Measurements from ENCODE around the gene TTC31. TPM values are rescaled to one million over a fixed set of nuclear protein-coding genes. Genes with fewer than 3 reads are reported as not detected.

The TTC31 gene
- total and polyA plus RNA-seq, 9 donors = 12.2 to 25.7 (median 19.8) TPM

DNA sequence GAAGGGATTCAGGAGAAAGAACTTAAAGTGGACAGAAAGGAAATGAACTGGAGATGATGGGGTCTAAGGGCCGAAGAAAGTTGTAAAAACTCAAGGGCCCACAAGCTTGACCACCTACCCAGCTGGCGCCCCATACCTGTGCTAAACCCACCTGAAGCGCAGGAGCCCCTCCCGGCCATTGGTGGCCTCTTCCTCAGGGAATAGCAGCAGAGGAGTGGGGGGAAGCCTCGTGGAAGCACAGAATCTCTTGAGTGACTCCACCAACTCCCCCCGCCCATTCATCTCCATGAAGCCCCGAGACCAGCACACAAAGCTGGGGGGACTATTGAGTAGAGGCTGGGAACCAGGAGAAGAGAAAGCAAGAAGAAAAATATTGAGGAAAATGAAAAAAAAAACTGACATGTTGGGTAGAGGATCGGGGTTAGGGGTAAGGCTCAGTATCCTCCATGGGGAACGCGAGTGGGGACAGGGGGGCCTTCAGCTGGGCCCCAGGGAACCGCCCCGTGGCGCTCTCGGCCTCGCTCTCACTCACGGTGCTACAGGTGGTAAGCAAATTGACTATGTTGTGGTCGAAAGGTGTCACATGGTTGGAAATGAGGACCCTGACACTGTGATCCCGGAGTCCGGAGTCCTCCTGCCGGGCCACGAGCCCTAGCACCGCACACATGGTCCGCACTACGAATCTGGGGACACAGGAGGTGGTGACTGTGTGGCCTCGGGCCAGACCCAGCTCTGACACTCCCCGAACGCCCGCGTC, 45.9 kb downstream of the TTC31 start:
- H3K4me3 ChIP-seq (ENCODE audit: low read length) = peak overlapping the region; percentile 99

DNA sequence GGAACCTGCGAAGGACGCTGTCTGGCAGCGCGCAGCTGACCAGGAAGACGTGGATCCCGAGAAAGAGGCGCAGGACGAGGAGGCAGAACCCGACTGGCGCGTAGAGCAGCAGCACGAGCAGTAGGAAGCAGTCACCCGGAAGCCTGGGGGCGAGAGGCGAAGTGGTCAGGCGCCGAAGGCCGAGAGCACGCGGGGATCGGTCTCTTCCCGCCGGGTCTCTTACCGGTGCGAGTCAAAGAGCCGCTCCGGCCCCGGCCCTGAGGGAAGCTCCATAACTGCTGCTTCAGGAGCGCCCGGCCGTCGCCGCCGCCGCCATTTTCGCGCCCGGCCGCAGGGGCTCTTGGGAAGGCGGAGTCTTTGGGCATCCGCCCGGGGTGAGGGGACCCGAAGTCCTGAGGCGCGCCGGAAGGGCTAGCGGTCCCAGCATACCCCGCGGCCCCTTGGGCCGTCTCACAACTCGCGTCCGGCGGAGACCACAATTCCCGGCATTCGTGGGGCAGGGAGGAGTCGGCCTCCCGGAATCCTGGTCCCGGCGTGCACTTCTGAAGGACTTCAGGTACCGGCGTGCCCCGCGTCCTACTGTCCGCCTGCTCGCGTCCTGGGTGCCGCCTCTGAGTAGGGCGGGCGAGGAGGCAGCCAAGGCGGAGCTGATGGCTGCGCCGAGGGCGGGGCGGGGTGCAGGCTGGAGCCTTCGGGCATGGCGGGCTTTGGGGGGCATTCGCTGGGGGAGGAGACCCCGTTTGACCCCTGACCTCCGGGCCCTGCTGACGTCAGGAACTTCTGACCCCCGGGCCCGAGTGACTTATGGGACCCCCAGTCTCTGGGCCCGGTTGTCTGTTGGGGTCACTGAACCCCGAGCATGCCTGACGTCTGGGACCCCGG, 46.7 kb downstream of the TTC31 start, which contains the start of the genes AUP1 and HTRA2:
AUP1 (minus strand) TSS at position 350 of the 882 bp plus-strand sequence; CDS start at position 273, 77 bp downstream.
HTRA2 (plus strand) TSS at position 577 of the 882 bp plus-strand sequence; CDS start at position 651, 74 bp downstream.
- Histone ChIP-seq H3K36me3 (ENCODE audit: control insufficient read depth, insufficient read depth, low read length) (peaks cover 56% of the 10 kb centered on the region), H3K27ac (ENCODE audit: low read length) (peak within 1 kb of the TSS; percentile 96), H3K9me3 (replicated peaks; ENCODE audit: control insufficient read depth, low read depth, low read length) (no peaks in the 10 kb centered on the region), H3K4me3 (ENCODE audit: low read length) (peak within 1 kb of the TSS; percentile 99), H3K4me1 (ENCODE audit: control insufficient read depth, insufficient read depth, low read length) (peaks cover 25% of the 10 kb centered on the region), H3K27me3 (ENCODE audit: control insufficient read depth, insufficient read depth, low read length) (no peaks in the 10 kb centered on the region)
- peak; percentile 100 for DNase-seq
- under 1% methylated on average over 86 of the region's 87 CpGs for WGBS (ENCODE audit: insufficient coverage)

More for the DNA sequence above, 45.9 kb downstream of the TTC31 start:
- peak; percentile 16 for DNase-seq
- H3K27ac ChIP-seq (ENCODE audit: low read length) = peak overlapping the region; percentile 96
- no peaks in the 10 kb centered on the region for H3K9me3 ChIP-seq (replicated peaks; ENCODE audit: control insufficient read depth, low read depth, low read length)
- no peaks in the 10 kb centered on the region for H3K27me3 ChIP-seq (ENCODE audit: control insufficient read depth, insufficient read depth, low read length)
- 8% methylated on average over 24 of the region's 29 CpGs for WGBS (ENCODE audit: insufficient coverage)
- peaks cover 25% of the 10 kb centered on the region for H3K4me1 ChIP-seq (ENCODE audit: control insufficient read depth, insufficient read depth, low read length)
- H3K36me3 ChIP-seq (ENCODE audit: control insufficient read depth, insufficient read depth, low read length) = peaks cover 56% of the 10 kb centered on the region

DNA sequence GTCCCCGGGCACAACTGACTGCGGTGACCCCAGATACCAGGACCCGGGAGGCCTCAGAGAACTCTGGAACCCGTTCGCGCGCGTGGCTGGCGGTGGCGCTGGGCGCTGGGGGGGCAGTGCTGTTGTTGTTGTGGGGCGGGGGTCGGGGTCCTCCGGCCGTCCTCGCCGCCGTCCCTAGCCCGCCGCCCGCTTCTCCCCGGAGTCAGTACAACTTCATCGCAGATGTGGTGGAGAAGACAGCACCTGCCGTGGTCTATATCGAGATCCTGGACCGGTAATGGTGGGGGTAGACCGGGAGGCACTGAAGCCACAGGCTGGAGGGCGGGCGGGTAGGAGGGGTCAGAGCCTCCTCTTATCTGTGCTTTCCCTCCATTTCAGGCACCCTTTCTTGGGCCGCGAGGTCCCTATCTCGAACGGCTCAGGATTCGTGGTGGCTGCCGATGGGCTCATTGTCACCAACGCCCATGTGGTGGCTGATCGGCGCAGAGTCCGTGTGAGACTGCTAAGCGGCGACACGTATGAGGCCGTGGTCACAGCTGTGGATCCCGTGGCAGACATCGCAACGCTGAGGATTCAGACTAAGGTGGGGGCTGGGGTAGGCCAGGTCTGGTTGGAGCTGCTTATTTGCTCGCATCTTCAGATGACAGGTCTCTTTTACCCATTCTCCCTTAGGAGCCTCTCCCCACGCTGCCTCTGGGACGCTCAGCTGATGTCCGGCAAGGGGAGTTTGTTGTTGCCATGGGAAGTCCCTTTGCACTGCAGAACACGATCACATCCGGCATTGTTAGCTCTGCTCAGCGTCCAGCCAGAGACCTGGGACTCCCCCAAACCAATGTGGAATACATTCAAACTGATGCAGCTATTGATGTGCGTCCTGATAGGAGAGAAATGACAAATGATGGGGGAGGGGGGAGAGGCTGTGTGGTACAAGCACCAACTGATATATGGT, 47.6 kb downstream of the TTC31 start:
- no peaks in the 10 kb centered on the region for H3K27me3 ChIP-seq (ENCODE audit: control insufficient read depth, insufficient read depth, low read length)
- H3K9me3 ChIP-seq (replicated peaks; ENCODE audit: control insufficient read depth, low read depth, low read length) = no peaks in the 10 kb centered on the region
- DNase-seq = peak; percentile 62
- peak overlapping the region; percentile 99 for H3K4me3 ChIP-seq (ENCODE audit: low read length)
- WGBS (ENCODE audit: insufficient coverage) = under 1% methylated on average over 23 of the region's 54 CpGs
- H3K27ac ChIP-seq (ENCODE audit: low read length) = peak overlapping the region; percentile 96
- H3K36me3 ChIP-seq (ENCODE audit: control insufficient read depth, insufficient read depth, low read length) = peaks cover 53% of the 10 kb centered on the region
- peaks cover 25% of the 10 kb centered on the region for H3K4me1 ChIP-seq (ENCODE audit: control insufficient read depth, insufficient read depth, low read length)

DNA sequence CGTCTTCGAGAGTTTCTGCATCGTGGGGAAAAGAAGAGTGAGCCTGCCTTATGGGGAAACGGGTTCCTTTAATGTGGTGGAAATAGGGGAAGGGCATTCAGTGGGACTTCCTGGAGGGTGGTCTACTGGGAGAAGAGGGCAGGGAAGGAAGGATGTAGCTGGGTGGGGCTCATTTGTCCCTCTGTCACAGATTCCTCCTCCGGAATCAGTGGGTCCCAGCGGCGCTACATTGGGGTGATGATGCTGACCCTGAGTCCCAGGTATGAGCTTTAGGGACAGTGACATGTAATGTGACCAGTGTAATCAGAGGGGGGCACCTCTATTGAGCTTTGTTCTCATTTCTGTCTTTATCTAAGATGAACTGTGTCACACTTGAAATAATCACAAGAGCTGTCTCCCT, 48.8 kb downstream of the TTC31 start:
- H3K36me3 ChIP-seq (ENCODE audit: control insufficient read depth, insufficient read depth, low read length) = peaks cover 41% of the 10 kb centered on the region
- 86% methylated on average over 7 of the region's 7 CpGs for WGBS (ENCODE audit: insufficient coverage)
- H3K27me3 ChIP-seq (ENCODE audit: control insufficient read depth, insufficient read depth, low read length) = no peaks in the 10 kb centered on the region
- no peak overlapping the region for H3K4me3 ChIP-seq (ENCODE audit: low read length)
- no peaks in the 10 kb centered on the region for H3K9me3 ChIP-seq (replicated peaks; ENCODE audit: control insufficient read depth, low read depth, low read length)
- H3K27ac ChIP-seq (ENCODE audit: low read length) = no peak overlapping the region
- DNase-seq = peak; percentile 7
- peaks cover 25% of the 10 kb centered on the region for H3K4me1 ChIP-seq (ENCODE audit: control insufficient read depth, insufficient read depth, low read length)

DNA sequence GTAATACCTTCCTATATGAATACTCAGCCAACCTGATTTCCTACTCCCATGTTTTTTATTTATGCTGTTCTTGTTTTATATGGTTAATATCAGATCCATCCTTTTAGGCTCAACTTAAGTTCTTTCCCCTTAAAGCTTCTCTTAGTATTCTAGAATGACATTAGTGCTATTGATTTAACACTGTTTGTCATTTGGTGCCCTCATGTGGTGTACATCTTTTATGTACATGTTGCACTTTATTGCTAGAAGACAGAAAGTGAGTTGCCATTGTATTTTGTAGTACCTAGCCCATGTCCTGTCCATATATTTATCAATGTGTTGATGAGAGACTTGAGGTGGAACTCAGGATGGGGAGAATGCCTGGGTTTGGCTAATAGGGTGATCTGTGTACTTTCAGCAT, 49.3 kb downstream of the TTC31 start:
- peak; percentile 65 for DNase-seq
- no peaks in the 10 kb centered on the region for H3K27me3 ChIP-seq (ENCODE audit: control insufficient read depth, insufficient read depth, low read length)
- H3K27ac ChIP-seq (ENCODE audit: low read length) = no peak overlapping the region
- H3K4me1 ChIP-seq (ENCODE audit: control insufficient read depth, insufficient read depth, low read length) = peaks cover 25% of the 10 kb centered on the region
- H3K4me3 ChIP-seq (ENCODE audit: low read length) = no peak overlapping the region
- H3K36me3 ChIP-seq (ENCODE audit: control insufficient read depth, insufficient read depth, low read length) = peaks cover 36% of the 10 kb centered on the region
- no peaks in the 10 kb centered on the region for H3K9me3 ChIP-seq (replicated peaks; ENCODE audit: control insufficient read depth, low read depth, low read length)

DNA sequence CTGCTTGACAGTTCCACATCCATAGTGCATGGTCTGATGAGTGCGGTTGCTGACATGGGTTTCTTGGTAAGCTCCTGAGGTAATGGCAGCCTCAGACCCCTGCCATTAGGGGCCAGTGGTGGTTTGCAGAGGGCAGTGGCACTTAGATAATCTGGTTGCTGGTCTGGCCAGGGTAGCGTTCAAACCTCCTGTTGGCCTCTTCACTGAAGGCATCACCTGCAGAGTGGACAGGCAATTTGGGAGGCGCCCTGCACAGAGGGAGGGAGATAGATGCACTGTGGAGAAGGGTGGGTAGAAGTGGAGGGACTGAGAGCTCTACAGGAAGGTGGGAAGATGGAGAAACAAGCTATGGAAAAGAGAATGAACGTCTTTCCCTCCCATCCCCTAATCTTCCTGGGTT, 50.6 kb downstream of the TTC31 start:
- Histone ChIP-seq H3K27me3 (ENCODE audit: control insufficient read depth, insufficient read depth, low read length) (no peaks in the 10 kb centered on the region), H3K4me3 (ENCODE audit: low read length) (no peak overlapping the region), H3K36me3 (ENCODE audit: control insufficient read depth, insufficient read depth, low read length) (peaks cover 23% of the 10 kb centered on the region), H3K9me3 (replicated peaks; ENCODE audit: control insufficient read depth, low read depth, low read length) (no peaks in the 10 kb centered on the region), H3K27ac (ENCODE audit: low read length) (no peak overlapping the region), H3K4me1 (ENCODE audit: control insufficient read depth, insufficient read depth, low read length) (peaks cover 20% of the 10 kb centered on the region)
- DNase-seq = no peak
- 94% methylated on average over 2 of the region's 4 CpGs for WGBS (ENCODE audit: insufficient coverage)

DNA sequence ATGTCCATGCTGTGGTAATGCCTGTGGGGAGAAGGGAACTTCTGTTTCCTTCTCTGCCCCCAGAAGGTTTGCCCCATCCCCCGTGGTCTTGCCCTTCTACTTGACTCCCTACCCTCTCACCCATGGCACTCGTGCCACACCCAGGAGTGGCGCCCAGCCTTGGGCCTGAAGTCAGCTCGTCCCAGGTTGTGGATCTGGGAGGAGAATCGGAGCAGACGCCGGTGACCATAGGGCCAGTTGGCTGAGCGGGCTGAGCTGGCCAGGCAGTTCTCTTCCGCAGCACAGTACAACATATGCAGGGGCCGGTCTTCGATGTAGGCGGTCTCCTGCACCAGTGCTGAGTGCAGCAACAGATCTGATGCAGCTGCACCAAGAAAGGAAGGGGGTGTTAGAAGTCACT, 51.5 kb downstream of the TTC31 start:
- Histone ChIP-seq H3K27ac (ENCODE audit: low read length) (no peak overlapping the region), H3K4me3 (ENCODE audit: low read length) (no peak overlapping the region), H3K36me3 (ENCODE audit: control insufficient read depth, insufficient read depth, low read length) (peaks cover 22% of the 10 kb centered on the region), H3K27me3 (ENCODE audit: control insufficient read depth, insufficient read depth, low read length) (no peaks in the 10 kb centered on the region), H3K9me3 (replicated peaks; ENCODE audit: control insufficient read depth, low read depth, low read length) (no peaks in the 10 kb centered on the region), H3K4me1 (ENCODE audit: control insufficient read depth, insufficient read depth, low read length) (peaks cover 13% of the 10 kb centered on the region)
- DNase-seq = peak; percentile 7
- 84% methylated on average over 9 of the region's 12 CpGs for WGBS (ENCODE audit: insufficient coverage)

DNA sequence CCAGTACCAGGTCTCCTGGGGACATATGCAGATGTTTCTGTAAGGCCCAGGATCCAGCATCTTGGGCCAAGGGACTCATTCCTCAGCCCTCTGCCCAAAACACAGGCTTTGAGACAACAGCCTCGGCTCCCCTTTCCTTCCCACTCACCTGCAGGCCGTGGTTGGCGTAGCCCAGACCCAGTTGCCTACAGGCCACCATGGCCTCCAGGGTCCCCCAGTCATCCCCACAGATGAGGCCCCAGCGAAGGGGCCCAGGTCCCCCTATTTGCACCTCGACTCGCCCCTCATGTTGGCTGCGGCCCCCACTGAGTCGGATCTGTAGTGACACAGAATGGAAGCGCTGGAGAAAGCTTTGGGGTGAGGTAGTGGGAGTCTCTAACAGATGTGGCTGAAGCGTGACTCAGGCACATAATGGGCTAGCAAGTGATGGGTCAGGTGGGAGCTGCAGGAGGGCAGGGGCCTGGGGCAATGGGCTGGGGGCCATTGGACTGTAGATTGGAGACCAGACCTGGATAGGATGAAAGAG, 52.6 kb downstream of the TTC31 start:
- peaks cover 22% of the 10 kb centered on the region for H3K36me3 ChIP-seq (ENCODE audit: control insufficient read depth, insufficient read depth, low read length)
- no peaks in the 10 kb centered on the region for H3K27me3 ChIP-seq (ENCODE audit: control insufficient read depth, insufficient read depth, low read length)
- DNase-seq = no peak
- H3K27ac ChIP-seq (ENCODE audit: low read length) = no peak overlapping the region
- 93% methylated on average over 10 of the region's 10 CpGs for WGBS (ENCODE audit: insufficient coverage)
- H3K4me1 ChIP-seq (ENCODE audit: control insufficient read depth, insufficient read depth, low read length) = peaks cover 13% of the 10 kb centered on the region
- H3K4me3 ChIP-seq (ENCODE audit: low read length) = no peak overlapping the region
- H3K9me3 ChIP-seq (replicated peaks; ENCODE audit: control insufficient read depth, low read depth, low read length) = no peaks in the 10 kb centered on the region

DNA sequence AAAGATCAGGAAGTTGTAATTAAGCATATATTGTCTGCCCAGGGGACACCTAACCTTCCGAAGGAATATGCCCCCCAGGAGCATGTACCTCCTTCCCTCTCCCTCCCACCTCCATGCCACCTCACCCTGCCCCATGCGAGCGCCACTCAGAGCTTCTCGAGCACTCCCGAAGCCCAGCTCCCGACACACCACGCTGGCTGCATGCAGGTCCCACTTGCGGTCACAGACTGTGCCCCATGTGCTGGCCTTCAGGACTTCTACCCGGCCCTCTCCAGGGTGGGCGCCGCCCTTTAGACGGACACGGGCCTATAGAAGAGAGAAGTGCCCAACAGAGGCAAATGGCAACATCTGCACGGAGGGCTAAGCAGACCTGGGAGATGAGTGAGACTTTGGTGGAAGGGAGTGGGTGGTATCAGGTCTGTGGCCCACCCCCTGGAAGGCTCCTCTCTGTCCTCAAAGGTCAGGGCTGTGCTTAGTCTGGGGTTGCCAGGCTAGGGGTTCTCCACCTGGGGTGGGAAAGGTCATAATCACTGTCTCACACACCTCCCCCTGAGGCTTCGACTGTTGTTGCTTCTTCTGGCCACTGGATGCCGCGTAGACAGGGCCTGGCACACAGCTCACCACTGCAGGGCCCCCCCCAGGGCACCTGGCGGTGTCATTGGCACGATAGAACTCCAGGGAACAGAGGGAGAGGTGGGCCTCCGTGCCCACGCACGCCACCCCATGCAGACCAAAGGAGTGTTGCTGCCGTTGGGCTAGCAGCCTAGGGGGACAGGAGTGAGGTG, 53.5 kb downstream of the TTC31 start:
- Histone ChIP-seq H3K36me3 (ENCODE audit: control insufficient read depth, insufficient read depth, low read length) (peaks cover 16% of the 10 kb centered on the region), H3K9me3 (replicated peaks; ENCODE audit: control insufficient read depth, low read depth, low read length) (no peaks in the 10 kb centered on the region), H3K27me3 (ENCODE audit: control insufficient read depth, insufficient read depth, low read length) (no peaks in the 10 kb centered on the region), H3K27ac (ENCODE audit: low read length) (no peak overlapping the region), H3K4me3 (ENCODE audit: low read length) (no peak overlapping the region), H3K4me1 (ENCODE audit: control insufficient read depth, insufficient read depth, low read length) (peaks cover 4% of the 10 kb centered on the region)
- no peak for DNase-seq
- 92% methylated on average over 17 of the region's 23 CpGs for WGBS (ENCODE audit: insufficient coverage)

Data from muscle of leg (tissue), 11 donors.